Measurements from ENCODE around the gene C21orf58. TPM values are rescaled to one million over a fixed set of nuclear protein-coding genes. Genes with fewer than 3 reads are reported as not detected.

The C21orf58 gene
- total RNA-seq, 4 donors from 2014 or later = 4.6 to 20.6 (median 11.4) TPM

- H3K4me3 ChIP-seq = no peak overlapping the region
- no peaks in the 10 kb centered on the region for H3K27me3 ChIP-seq
- H3K9me3 ChIP-seq = no peaks in the 10 kb centered on the region
- no peak overlapping the region for H3K27ac ChIP-seq
- H3K4me1 ChIP-seq = no peaks in the 10 kb centered on the region
- TF ChIP-seq CTCF (IDR thresholded peaks at IDR 0.05) (no peak), POLR2A (IDR thresholded peaks at IDR 0.05) (no peak)
- no peak for DNase-seq
- H3K36me3 ChIP-seq = peaks cover 0 to 75% (median 0%) of the 10 kb centered on the region in 3 donors
These were observed 24.2 kb upstream of the C21orf58 start for GRCh38 chr21:46347791-46348381.

GRCh38 chr21:46347203-46347550 is 23.5 kb upstream of the C21orf58 start:
- Histone ChIP-seq H3K9me3 (no peaks in the 10 kb centered on the region), H3K36me3 (peaks cover 0 to 68% (median 0%) of the 10 kb centered on the region in 3 donors), H3K27me3 (no peaks in the 10 kb centered on the region), H3K27ac (no peak overlapping the region), H3K4me1 (no peaks in the 10 kb centered on the region), H3K4me3 (no peak overlapping the region)
- TF ChIP-seq POLR2A (IDR thresholded peaks at IDR 0.05) = no peak
- no peak for TF ChIP-seq CTCF (IDR thresholded peaks at IDR 0.05)
- no peak for DNase-seq

DNA sequence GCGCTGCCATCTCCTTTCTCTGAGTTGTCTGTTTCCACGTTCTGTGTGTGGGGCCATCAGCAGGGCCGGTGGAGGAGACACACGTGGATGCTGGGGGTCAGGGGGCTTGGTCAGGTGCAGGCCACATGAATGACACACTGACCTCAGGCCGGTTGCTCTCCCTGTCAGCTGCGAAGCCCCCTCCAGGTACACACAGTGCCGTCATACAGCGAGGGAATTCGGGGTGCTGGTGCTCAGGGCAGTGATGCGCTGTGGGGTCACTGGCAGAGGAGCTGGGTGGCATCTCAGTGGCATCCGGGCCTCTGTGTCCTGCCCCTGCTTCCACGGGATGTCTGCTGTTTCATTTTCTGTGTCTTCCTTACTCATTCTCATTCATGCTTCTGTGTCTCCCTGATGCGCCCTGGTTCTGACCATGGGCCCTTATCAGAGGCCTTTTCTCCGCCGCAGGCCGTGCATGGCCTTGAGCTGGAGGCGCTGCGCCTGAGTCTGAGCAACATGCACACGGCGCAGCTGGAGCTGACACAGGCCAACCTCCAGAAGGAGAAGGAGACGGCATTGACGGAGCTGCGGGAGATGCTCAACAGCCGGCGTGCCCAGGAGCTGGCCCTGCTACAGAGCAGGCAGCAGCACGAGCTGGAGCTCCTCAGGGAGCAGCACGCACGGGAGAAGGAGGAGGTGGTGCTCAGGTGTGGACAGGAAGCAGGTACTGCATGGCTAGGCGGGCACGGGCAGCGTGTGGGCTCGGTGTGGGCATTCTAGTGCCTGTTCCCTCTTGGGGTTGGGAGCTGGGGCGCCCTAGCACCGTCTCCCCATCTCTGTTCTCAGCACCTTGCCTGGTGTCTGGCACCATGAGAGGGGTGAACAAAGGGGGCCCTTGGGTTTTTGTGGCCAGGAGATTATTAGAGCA is 22.9 kb upstream of the C21orf58 start:
- no peak for DNase-seq
- Histone ChIP-seq H3K36me3 (peaks cover 0 to 61% (median 0%) of the 10 kb centered on the region in 3 donors), H3K4me3 (no peak overlapping the region), H3K27me3 (no peaks in the 10 kb centered on the region), H3K27ac (no peak overlapping the region), H3K9me3 (no peaks in the 10 kb centered on the region), H3K4me1 (no peaks in the 10 kb centered on the region)
- TF ChIP-seq CTCF (IDR thresholded peaks at IDR 0.05) = no peak
- no peak for TF ChIP-seq POLR2A (IDR thresholded peaks at IDR 0.05)

GRCh38 chr21:46345861-46346260 is 22.2 kb upstream of the C21orf58 start:
- Histone ChIP-seq H3K9me3 (no peaks in the 10 kb centered on the region), H3K36me3 (peaks cover 0 to 55% (median 0%) of the 10 kb centered on the region in 3 donors), H3K4me1 (no peaks in the 10 kb centered on the region), H3K27me3 (no peaks in the 10 kb centered on the region), H3K27ac (no peak overlapping the region), H3K4me3 (no peak overlapping the region)
- no peak for DNase-seq
- no peak for TF ChIP-seq POLR2A (IDR thresholded peaks at IDR 0.05)
- no peak for TF ChIP-seq CTCF (IDR thresholded peaks at IDR 0.05)

DNA sequence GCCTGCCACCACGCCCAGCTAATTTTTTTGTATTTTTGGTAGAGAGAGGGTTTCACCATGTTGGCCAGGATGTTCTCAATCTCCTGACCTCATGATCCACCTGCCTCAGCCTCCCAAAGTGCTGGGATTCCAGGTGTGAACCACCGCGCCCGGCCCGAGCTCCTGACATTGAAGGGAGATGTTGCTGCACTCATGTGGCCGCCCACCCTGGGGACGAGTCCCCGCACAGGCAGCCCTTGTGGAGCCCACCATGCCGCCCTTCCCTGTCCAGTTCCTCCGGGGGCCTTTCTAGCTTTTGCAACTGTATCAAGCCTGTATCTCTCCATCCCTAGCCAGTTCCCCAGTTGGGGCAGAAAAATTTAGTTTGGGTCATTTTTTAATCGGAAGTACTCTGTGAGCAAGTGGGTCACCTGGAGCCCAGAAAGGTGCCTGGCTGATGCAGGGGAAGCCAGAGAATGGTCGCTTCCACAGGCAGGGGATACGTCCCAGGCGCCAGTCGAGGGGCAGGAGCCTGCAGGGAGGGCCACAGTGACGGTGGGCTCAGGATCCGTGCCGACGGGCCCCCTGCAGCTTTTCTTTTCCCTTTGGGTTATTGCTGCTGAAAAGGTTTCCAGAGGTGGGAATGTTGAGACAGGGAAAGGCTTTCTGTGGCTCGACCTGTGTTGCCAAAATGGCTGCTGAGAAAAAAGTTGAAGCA is 20.7 kb upstream of the C21orf58 start:
- DNase-seq = no peak
- TF ChIP-seq POLR2A (IDR thresholded peaks at IDR 0.05) = no peak
- TF ChIP-seq CTCF (IDR thresholded peaks at IDR 0.05) = no peak

More for the DNA sequence above, 20.7 kb upstream of the C21orf58 start:
- Histone ChIP-seq H3K4me3 (no peak overlapping the region), H3K27ac (no peak overlapping the region), H3K27me3 (no peaks in the 10 kb centered on the region), H3K36me3 (peaks cover 0 to 40% (median 0%) of the 10 kb centered on the region in 3 donors), H3K4me1 (no peaks in the 10 kb centered on the region), H3K9me3 (no peaks in the 10 kb centered on the region)
